HL-60/S4 treated with retinoic acid at 250 ng/mL for 4 days and 3 days (cell line): ENCODE data around the gene PDXK.
"Not testable (repeated sequence)": the region's sequence is repeated elsewhere in the genome, so short reads cannot be mapped to it uniquely, and the experiment has no call there.

Source experiments
- in situ Hi-C: fragments of 300-500 bp; cut with MboI; formaldehyde crosslinking; loops from 2 replicates; pipeline ENCODE4 v1.7.0; 2022; ENCODE audit warnings: low sequenced_read_pairs

The PDXK gene

GRCh38 chr21:43718872-43719747 lies at the start of gene PDXK:
TSS of gene PDXK (plus strand) at chr21:43719129. CDS start at chr21:43719295, 166 bp downstream.
- in situ Hi-C loops, result loop anchor here (10.0 kb wide), 1 partner anchor 56 kb away; the partner anchor contains the start of gene CSTB

GRCh38 chr21:43669828-43670605 lies 48.9 kb upstream of the PDXK start:
- in situ Hi-C loops, result loop anchor here (5.0 kb wide), 1 partner anchor 37 kb away; no protein-coding TSS in a partner anchor

GRCh38 chr21:43675871-43676270 lies 43.1 kb upstream of the PDXK start:
- in situ Hi-C loops, result no loop called here

- in situ Hi-C loops, result no loop called here
Observed at GRCh38 chr21:43676391-43676790, 42.5 kb upstream of the PDXK start.

- in situ Hi-C loops, result no loop called here
Observed at GRCh38 chr21:43679951-43680350, 39.0 kb upstream of the PDXK start.

GRCh38 chr21:43680421-43680820 lies 38.5 kb upstream of the PDXK start:
- in situ Hi-C loops, result not testable (repeated sequence)

- in situ Hi-C loops, result no loop called here
Observed at GRCh38 chr21:43681650-43682049, 37.3 kb upstream of the PDXK start.

GRCh38 chr21:43684424-43684823 lies 34.5 kb upstream of the PDXK start:
- in situ Hi-C loops, result no loop called here

GRCh38 chr21:43686811-43687565 lies 31.9 kb upstream of the PDXK start:
- in situ Hi-C loops, result no loop called here

GRCh38 chr21:43687566-43688399 lies 31.1 kb upstream of the PDXK start:
- in situ Hi-C loops, result no loop called here

- in situ Hi-C loops, result no loop called here
Observed at GRCh38 chr21:43688906-43689305, 30.0 kb upstream of the PDXK start.

GRCh38 chr21:43689556-43690337 lies 29.2 kb upstream of the PDXK start:
- in situ Hi-C loops, result no loop called here

GRCh38 chr21:43690346-43690745 lies 28.6 kb upstream of the PDXK start:
- in situ Hi-C loops, result no loop called here

- in situ Hi-C loops, result no loop called here
Observed at GRCh38 chr21:43691086-43691795, 27.7 kb upstream of the PDXK start.

- in situ Hi-C loops, result no loop called here
Observed at GRCh38 chr21:43691801-43692200, 27.1 kb upstream of the PDXK start.

- in situ Hi-C loops, result no loop called here
Observed at GRCh38 chr21:43692949-43693348, 26.0 kb upstream of the PDXK start.

- in situ Hi-C loops, result no loop called here
Observed at GRCh38 chr21:43693981-43694380, 24.9 kb upstream of the PDXK start.

- in situ Hi-C loops, result no loop called here
Observed at GRCh38 chr21:43694437-43695079, 24.4 kb upstream of the PDXK start.
